Natural killer cell (primary cell): ENCODE measurements around the gene NMB. TPM values are rescaled to one million over a fixed set of nuclear protein-coding genes. Genes with fewer than 3 reads are reported as not detected.

ENCODE experiments used
- ATAC-seq, 3 donors: fragments of 150-1000 bp in 2 of 3; fragments of 200-7000 bp in 1 of 3; cut with Tn5 transposase; 1 replicate in 1 of 3; 2 replicates in 2 of 3; pipeline ENCODE4 v1.10.0; 2021; ENCODE audit warnings: mild to moderate bottlenecking in 2 of 3, moderate library complexity in 2 of 3
- DNase-seq, 2 donors: peaks; one replicate each; pipeline versions ENCODE4 v3.0.0 to v3.0.0-alpha.2; 2013 to 2021; ENCODE audit warnings: mixed read lengths in 1 of 2
- H3K27ac ChIP-seq: one replicate; pipeline ENCODE4 v1.5.1; 2013; ENCODE audit warnings: mild to moderate bottlenecking, low read length
- H3K27me3 ChIP-seq: one replicate; pipeline ENCODE4 v1.6.1; 2013; ENCODE audit warnings: low read length; ENCODE audit not compliant: control insufficient read depth, insufficient read depth
- H3K36me3 ChIP-seq: one replicate; pipeline ENCODE4 v1.6.1; 2013; ENCODE audit warnings: low read length; ENCODE audit not compliant: control insufficient read depth, insufficient read depth
- H3K4me1 ChIP-seq: one replicate; pipeline ENCODE4 v1.6.1; 2013; ENCODE audit warnings: low read length; ENCODE audit not compliant: control insufficient read depth, insufficient read depth
- H3K4me3 ChIP-seq: one replicate; pipeline ENCODE4 v1.5.1; 2013; ENCODE audit warnings: low read length
- H3K9me3 ChIP-seq: one replicate; pipeline ENCODE4 v1.6.1; 2013; ENCODE audit warnings: low read length; ENCODE audit not compliant: control insufficient read depth, insufficient read depth
- H3K27ac Mint-ChIP-seq, 2 donors: one replicate each; pipeline ENCODE4 v1.8.0; 2022; ENCODE audit warnings: mild to moderate bottlenecking in 2 of 2, mixed read lengths in 2 of 2, moderate library complexity in 1 of 2
- H3K27me3 Mint-ChIP-seq, 2 donors: one replicate each; pipeline ENCODE4 v1.8.0; 2022; ENCODE audit warnings: low read depth in 2 of 2, mixed read lengths in 2 of 2
- H3K36me3 Mint-ChIP-seq: one replicate; pipeline ENCODE4 v1.8.0; 2022; ENCODE audit warnings: mixed read lengths
- H3K4me1 Mint-ChIP-seq, 2 donors: one replicate each; pipeline ENCODE4 v1.8.0; 2022; ENCODE audit warnings: mixed read lengths in 2 of 2
- H3K4me3 Mint-ChIP-seq: one replicate; pipeline ENCODE4 v1.8.0; 2022; ENCODE audit warnings: mild to moderate bottlenecking, moderate library complexity, mixed read lengths
- H3K9me3 Mint-ChIP-seq, 2 donors: one replicate each; pipeline ENCODE4 v1.8.0; 2022; ENCODE audit warnings: mixed read lengths in 2 of 2
- CTCF ChIP-seq: fragments of 200-600 bp; IDR thresholded peaks from one replicate; pipeline ENCODE4 v1.8.0; 2022; ENCODE audit warnings: antibody characterized with exemption
- WGBS: methylation state at CpG from one replicate; pipeline ENCODE4 v1.1.7; 2013; ENCODE audit warnings: missing lambda C conversion rate; ENCODE audit not compliant: insufficient coverage; 5-methylcytosine and 5-hydroxymethylcytosine counted together
- intact Hi-C: fragments of 100-400 bp; cut with micrococcal nuclease; formaldehyde crosslinking; loops from one replicate; pipeline ENCODE4 v1.14.2; 2022
- total RNA-seq, 4 donors: library from RNA; stranded (reverse); fragments of 120-200 nt in 1 of 4; gene quantifications; one replicate each; pipeline versions ENCODE4 v1.2.3 to v1.2.4, GENCODE V29; 2013 to 2022

The NMB gene
- total RNA-seq, 3 donors from 2014 or later (not counting 1 experiment from before 2014, with no cell fraction given): 3.8 to 6.4 (median 5.1) TPM

GRCh38 chr15:84656972-84657371, 1.0 kb downstream of the NMB start:
- no peak overlapping the region for H3K4me3 ChIP-seq
- H3K27ac ChIP-seq: no peak overlapping the region
- no peaks in the 10 kb centered on the region for H3K27me3 ChIP-seq
- peak overlapping the region in 1 of 2 donors; percentile 76 for H3K27ac Mint-ChIP-seq
- H3K4me3 Mint-ChIP-seq: peak overlapping the region; percentile 80
- peaks cover 39 to 57% of the 10 kb centered on the region in 2 donors for H3K4me1 Mint-ChIP-seq
- ATAC-seq: no peak
- intact Hi-C loops: no loop called here
- H3K9me3 ChIP-seq: no peaks in the 10 kb centered on the region
- H3K9me3 Mint-ChIP-seq: no peaks in the 10 kb centered on the region
- no peak for DNase-seq
- no peaks in the 10 kb centered on the region for H3K36me3 Mint-ChIP-seq
- H3K27me3 Mint-ChIP-seq: no peaks in the 10 kb centered on the region
- no peak for TF ChIP-seq CTCF
- 98% methylated on average over 7 of the region's 7 CpGs for WGBS
- peaks cover 37% of the 10 kb centered on the region for H3K4me1 ChIP-seq
- H3K36me3 ChIP-seq: peaks cover 4% of the 10 kb centered on the region

- peak; percentile 68 for TF ChIP-seq CTCF
- intact Hi-C loops: loop anchor here (1.0 to 2.0 kb wide), 4 partner anchors 24 to 224 kb away; partner anchors contain the start of genes ZNF592 and ZSCAN2
- Histone ChIP-seq H3K27me3 (no peaks in the 10 kb centered on the region), H3K4me3 (peak overlapping the region; percentile 76), H3K27ac (peak overlapping the region; percentile 68), H3K4me1 (peaks cover 37% of the 10 kb centered on the region), H3K36me3 (peaks cover 11% of the 10 kb centered on the region), H3K9me3 (no peaks in the 10 kb centered on the region)
- H3K27me3 Mint-ChIP-seq: no peaks in the 10 kb centered on the region
- peaks cover 33 to 54% of the 10 kb centered on the region in 2 donors for H3K4me1 Mint-ChIP-seq
- no peaks in the 10 kb centered on the region for H3K36me3 Mint-ChIP-seq
- no peaks in the 10 kb centered on the region for H3K9me3 Mint-ChIP-seq
- DNase-seq (peak; percentile 54 to 88), ATAC-seq (peak; percentile 33 to 49 (median 36))
- H3K27ac Mint-ChIP-seq: peak overlapping the region; percentile 91 to 95
- 6% methylated on average over 19 of the region's 19 CpGs for WGBS
- peak overlapping the region; percentile 96 for H3K4me3 Mint-ChIP-seq
Measured at GRCh38 chr15:84654689-84655453, 3.1 kb downstream of the NMB start.

- peak within 1 kb of the TSS; percentile 76 for H3K4me3 ChIP-seq
- ATAC-seq (peak; percentile 81 to 90 (median 82)), DNase-seq (peak; percentile 97 to 99)
- peak within 1 kb of the TSS; percentile 68 for H3K27ac ChIP-seq
- H3K27me3 ChIP-seq: no peaks in the 10 kb centered on the region
- Mint-ChIP-seq H3K27me3 (no peaks in the 10 kb centered on the region), H3K4me1 (peaks cover 25 to 48% of the 10 kb centered on the region in 2 donors), H3K36me3 (peaks cover under 1% of the 10 kb centered on the region), H3K4me3 (peak within 1 kb of the TSS; percentile 96), H3K9me3 (no peaks in the 10 kb centered on the region), H3K27ac (peak within 1 kb of the TSS; percentile 91 to 95)
- intact Hi-C loops: loop anchor here (1.0 to 2.0 kb wide), 4 partner anchors 23 to 225 kb away; partner anchors contain the start of genes ZNF592 and ZSCAN2
- TF ChIP-seq CTCF: no peak
- H3K9me3 ChIP-seq: no peaks in the 10 kb centered on the region
- peaks cover 36% of the 10 kb centered on the region for H3K4me1 ChIP-seq
- 0% methylated on average over 46 of the region's 49 CpGs for WGBS
- H3K36me3 ChIP-seq: peaks cover 17% of the 10 kb centered on the region
Measured at GRCh38 chr15:84653910-84654688, 3.9 kb downstream of the NMB start, which contains the start of gene WDR73. TSS of gene WDR73 (minus strand) at chr15:84654283. CDS start at chr15:84654274, 9 bp downstream.
